Adrenal gland (tissue), 12 donors: ENCODE data around the gene HMSD. TPM values are rescaled to one million over a fixed set of nuclear protein-coding genes. Genes with fewer than 3 reads are reported as not detected.

Experiments
- DNase-seq, 7 donors: peaks; one replicate each; pipeline ENCODE4 v3.0.0-alpha.2; 2019 to 2020
- H3K27ac ChIP-seq, 5 donors: fragments of 200-600 bp; sonication (generic) in 4 of 5; 1 replicate in 3 of 5; 2 replicates in 2 of 5; pipeline versions ENCODE4 v1.5.1 to v1.8.0; 2016 to 2020; ENCODE audit warnings: mild to moderate bottlenecking in 1 of 5
- H3K27me3 ChIP-seq: fragments of 200-600 bp; 2 replicates; pipeline ENCODE4 v1.8.0; 2021
- H3K36me3 ChIP-seq, 2 donors: fragments of 200-600 bp; replicated peaks in 1 of 2; 1 replicate in 1 of 2; 2 replicates in 1 of 2; pipeline versions ENCODE4 v1.5.1 to v1.8.0; 2018 to 2022
- H3K4me1 ChIP-seq, 2 donors: fragments of 200-600 bp; replicated peaks in 1 of 2; 1 replicate in 1 of 2; 2 replicates in 1 of 2; pipeline versions ENCODE4 v1.5.1 to v1.8.0; 2018 to 2021
- H3K4me3 ChIP-seq, 4 donors: fragments of 200-600 bp; sonication (generic) in 3 of 4; one replicate each; pipeline ENCODE4 v1.5.1; 2016 to 2018
- H3K9me3 ChIP-seq, 3 donors: fragments of 200-600 bp; sonication (generic) in 1 of 3; replicated peaks in 1 of 3; 1 replicate in 2 of 3; 2 replicates in 1 of 3; pipeline versions ENCODE4 v1.5.1 to v1.8.0; 2016 to 2021
- POLR2A ChIP-seq, 2 donors: fragments of 450-650 bp; IDR thresholded peaks; one replicate each; pipeline ENCODE4 v1.6.1; 2017; ENCODE audit warnings: antibody characterized with exemption in 2 of 2, mild to moderate bottlenecking in 2 of 2, moderate library complexity in 1 of 2
- WGBS, 4 donors: extraction: QIAGEN DNeasy Blood & Tissue Kit in 2 of 4; methylation state at CpG; one replicate each; pipeline versions ENCODE4 v1.1.5 to v1.1.7; 2013 to 2017; 5-methylcytosine and 5-hydroxymethylcytosine counted together
- intact Hi-C, 2 donors: fragments of 100-400 bp; cut with DNase I; formaldehyde crosslinking; loops; one replicate each; pipeline versions ENCODE4 v1.14.1 to v1.15.0; 2022 to 2023
- polyA plus RNA-seq, 3 donors: library from polyadenylated mRNA; stranded (reverse); fragments of 200-250 nt in 2 of 3; fragments of 350-450 nt in 1 of 3; fragmentation: Illumina TruSeq in 1 of 3; extraction: RNeasy Lipid Tissue Mini Kit (QIAGEN cat#74804) in 1 of 3; gene quantifications; one replicate each; pipeline ENCODE4 v1.2.3, GENCODE V29; 2013 to 2014
- total RNA-seq, 9 donors: library from RNA; depleted of rRNA in 4 of 9; stranded (reverse); fragments of >200 nt in 4 of 9; fragments of 120-200 nt in 1 of 9; fragmentation: NEBNext Ultra II Directional in 1 of 9; extraction: Animal tissue kit (Norgen Biotek cat#: 25700) in 1 of 9; gene quantifications; one replicate each; pipeline versions ENCODE4 v1.1.0 to v1.2.4, GENCODE V29; 2013 to 2023
- TF ChIP-seq, protein P1 (sequence below), 6 experiments: fragments of 450-650 bp in 4 of 6; fragments of 200-600 bp in 2 of 6; sonication (generic) in 1 of 6; IDR thresholded peaks; 1 replicate in 5 of 6; 2 replicates in 1 of 6; pipeline versions ENCODE4 v1.5.1 to v1.8.0; 2016 to 2021; ENCODE audit warnings: antibody characterized with exemption in 6 of 6, mild to moderate bottlenecking in 2 of 6, moderate library complexity in 1 of 6
- donor health status: healthy with polysubstance abuse.
- donor health status: Bipolar disorder and iron deficiency.
- donor health status: DM: yes; HTN: yes; CAD: no.
- donor health status: DM: no; HTN: no; CAD: no.
- donor health status: DM: no; HTN: no; CAD: no.
- donor health status: DM: yes; HTN: yes; CAD: no.

Gene HMSD
- total and polyA plus RNA-seq, 12 donors: 0.13 to 0.57 (median 0.16) TPM; not detected in 9

GRCh38 chr18:63947051-63947790, 1.9 kb upstream of the HMSD start:
- Histone ChIP-seq H3K9me3 (no peaks in the 10 kb centered on the region), H3K36me3 (no peaks in the 10 kb centered on the region), H3K27ac (no peak overlapping the region), H3K4me1 (peaks cover 0 to 3% of the 10 kb centered on the region in 2 donors), H3K4me3 (no peak overlapping the region), H3K27me3 (peaks cover 26% of the 10 kb centered on the region)
- no peak for DNase-seq
- WGBS, 4 donors: 66 to 82% (median 75%) methylated on average over 3 of the region's 3 CpGs
- TF ChIP-seq POLR2A (IDR thresholded peaks at IDR 0.05): no peak
- TF ChIP-seq, protein P1, sequence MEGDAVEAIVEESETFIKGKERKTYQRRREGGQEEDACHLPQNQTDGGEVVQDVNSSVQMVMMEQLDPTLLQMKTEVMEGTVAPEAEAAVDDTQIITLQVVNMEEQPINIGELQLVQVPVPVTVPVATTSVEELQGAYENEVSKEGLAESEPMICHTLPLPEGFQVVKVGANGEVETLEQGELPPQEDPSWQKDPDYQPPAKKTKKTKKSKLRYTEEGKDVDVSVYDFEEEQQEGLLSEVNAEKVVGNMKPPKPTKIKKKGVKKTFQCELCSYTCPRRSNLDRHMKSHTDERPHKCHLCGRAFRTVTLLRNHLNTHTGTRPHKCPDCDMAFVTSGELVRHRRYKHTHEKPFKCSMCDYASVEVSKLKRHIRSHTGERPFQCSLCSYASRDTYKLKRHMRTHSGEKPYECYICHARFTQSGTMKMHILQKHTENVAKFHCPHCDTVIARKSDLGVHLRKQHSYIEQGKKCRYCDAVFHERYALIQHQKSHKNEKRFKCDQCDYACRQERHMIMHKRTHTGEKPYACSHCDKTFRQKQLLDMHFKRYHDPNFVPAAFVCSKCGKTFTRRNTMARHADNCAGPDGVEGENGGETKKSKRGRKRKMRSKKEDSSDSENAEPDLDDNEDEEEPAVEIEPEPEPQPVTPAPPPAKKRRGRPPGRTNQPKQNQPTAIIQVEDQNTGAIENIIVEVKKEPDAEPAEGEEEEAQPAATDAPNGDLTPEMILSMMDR (IDR thresholded peaks at IDR 0.05): no peak
- intact Hi-C loops: loop anchor here in 1 of 2 donors (10.0 kb wide), 1 partner anchor 422 kb away; no protein-coding TSS in a partner anchor

DNA sequence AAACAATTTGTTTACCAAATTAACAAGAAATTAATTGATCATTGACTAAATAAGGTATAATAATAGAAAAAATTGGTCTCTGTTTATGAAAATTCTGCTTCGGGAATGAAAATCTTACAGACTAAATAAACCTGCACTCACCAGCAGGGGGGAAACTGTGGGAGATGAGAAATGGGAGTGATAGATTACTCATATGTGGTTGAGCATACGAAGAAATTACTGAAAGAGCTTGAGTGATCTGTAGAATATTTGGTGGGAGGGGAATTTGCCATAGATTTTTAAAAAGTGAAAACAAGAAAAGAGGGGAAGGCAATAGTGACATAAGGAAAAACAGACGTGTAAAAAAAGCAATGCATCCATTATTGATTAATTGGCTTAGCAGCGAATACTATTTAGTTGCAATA, 2.2 kb downstream of the HMSD start:
- H3K27me3 ChIP-seq: peaks cover 23% of the 10 kb centered on the region
- no peaks in the 10 kb centered on the region for H3K9me3 ChIP-seq
- H3K27ac ChIP-seq: no peak overlapping the region
- H3K4me3 ChIP-seq: no peak overlapping the region
- DNase-seq: no peak
- intact Hi-C loops: no loop called here
- WGBS, 4 donors: 64 to 76% (median 70%) methylated on average over 4 of the region's 4 CpGs
- H3K36me3 ChIP-seq: no peaks in the 10 kb centered on the region
- peaks cover 0 to 3% of the 10 kb centered on the region in 2 donors for H3K4me1 ChIP-seq
- no peak for TF ChIP-seq POLR2A (IDR thresholded peaks at IDR 0.05)
- TF ChIP-seq, protein P1 (IDR thresholded peaks at IDR 0.05): no peak

DNA sequence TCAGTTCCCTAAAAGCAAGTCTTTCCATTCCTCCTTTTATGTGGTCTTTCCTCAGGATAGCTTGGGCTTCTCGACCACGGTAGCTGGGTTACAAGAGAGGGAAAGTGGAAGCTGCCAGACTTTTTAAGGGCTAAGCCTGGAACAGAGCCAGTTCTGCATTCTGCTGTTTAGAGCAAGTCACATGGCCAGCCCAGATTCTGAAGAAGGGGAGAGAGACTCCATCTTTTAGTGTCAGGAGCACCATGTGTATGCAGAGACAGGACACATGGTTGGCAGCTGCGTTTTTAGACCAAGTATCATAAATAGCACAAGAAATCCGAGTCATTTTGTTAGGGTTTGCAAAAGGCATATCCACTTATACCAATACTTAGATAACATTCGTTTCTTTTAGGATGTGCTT, 4.7 kb downstream of the HMSD start:
- intact Hi-C loops: no loop called here
- Histone ChIP-seq H3K36me3 (no peaks in the 10 kb centered on the region), H3K4me1 (peaks cover 0 to 3% of the 10 kb centered on the region in 2 donors), H3K27me3 (peaks cover 17% of the 10 kb centered on the region), H3K4me3 (no peak overlapping the region), H3K9me3 (no peaks in the 10 kb centered on the region), H3K27ac (no peak overlapping the region)
- TF ChIP-seq POLR2A (IDR thresholded peaks at IDR 0.05): no peak
- TF ChIP-seq, protein P1 (IDR thresholded peaks at IDR 0.05): no peak
- DNase-seq: no peak
- WGBS, 4 donors: 50 to 76% (median 59%) methylated on average over 5 of the region's 5 CpGs

GRCh38 chr18:63956755-63957154, 7.7 kb downstream of the HMSD start:
- H3K9me3 ChIP-seq: no peaks in the 10 kb centered on the region
- DNase-seq: no peak
- H3K27me3 ChIP-seq: peaks cover 17% of the 10 kb centered on the region
- H3K36me3 ChIP-seq: no peaks in the 10 kb centered on the region
- H3K4me1 ChIP-seq: no peaks in the 10 kb centered on the region
- WGBS, 4 donors: 55 to 66% (median 59%) methylated on average over 4 of the region's 4 CpGs
- TF ChIP-seq, protein P1 (IDR thresholded peaks at IDR 0.05): no peak
- no peak for TF ChIP-seq POLR2A (IDR thresholded peaks at IDR 0.05)
- no peak overlapping the region for H3K27ac ChIP-seq
- intact Hi-C loops: no loop called here
- H3K4me3 ChIP-seq: no peak overlapping the region
